GM13977 (cell line): ENCODE data around the gene CADM2.

Experiments used
- DNase-seq: peaks from one replicate; pipeline ENCODE4 v3.0.0; 2012; ENCODE audit warnings: low spot score
- CTCF ChIP-seq: IDR thresholded peaks from 2 replicates; pipeline ENCODE4 v1.5.1; 2012; ENCODE audit warnings: mild to moderate bottlenecking, control low read depth; ENCODE audit not compliant: insufficient read depth; ENCODE audit errors: extremely low read depth, missing control alignments
- in situ Hi-C: fragments of 300-500 bp; cut with MboI; formaldehyde crosslinking; loops from one replicate; pipeline ENCODE4 v1.12.0; 2022; ENCODE audit warnings: low sequenced_read_pairs, low pct_unique_long_range_greater_than_20kb, mixed read lengths, inconsistent platforms; ENCODE audit not compliant: unreplicated experiment

Gene CADM2

GRCh38 chr3:85740561-85740960 lies 781.8 kb downstream of the CADM2 start:
- in situ Hi-C loops, result no loop called here
- TF ChIP-seq CTCF, result no peak
- no peak for DNase-seq

GRCh38 chr3:85758442-85758841 lies 799.7 kb downstream of the CADM2 start:
- no peak for TF ChIP-seq CTCF
- in situ Hi-C loops, result no loop called here
- DNase-seq, result no peak

- in situ Hi-C loops, result no loop called here
- DNase-seq, result no peak
- TF ChIP-seq CTCF, result no peak
Observed at GRCh38 chr3:85760342-85760741, 801.6 kb downstream of the CADM2 start.

DNA sequence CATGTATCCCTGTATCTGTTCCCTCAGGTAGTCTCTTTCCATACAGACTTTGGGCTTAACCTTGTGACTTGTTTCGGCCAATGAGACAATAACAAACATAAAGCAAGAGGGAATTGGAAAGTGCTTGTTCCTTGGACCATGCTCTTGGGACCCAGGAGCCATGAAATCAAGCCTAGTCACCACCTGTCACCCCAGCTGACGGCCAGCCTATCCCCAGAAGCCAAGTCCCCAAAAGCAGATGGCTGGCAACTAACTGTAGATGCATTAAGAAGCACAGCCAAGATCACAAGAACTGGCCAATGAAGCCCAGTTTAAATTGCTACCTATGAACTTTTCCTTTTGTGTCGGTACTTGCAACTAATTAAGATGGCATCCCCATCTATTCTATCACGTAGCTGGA lies 822.0 kb downstream of the CADM2 start:
- in situ Hi-C loops, result no loop called here
- TF ChIP-seq CTCF, result no peak
- DNase-seq, result no peak

- DNase-seq, result no peak
- TF ChIP-seq CTCF, result no peak
- in situ Hi-C loops, result no loop called here
Observed at GRCh38 chr3:85781806-85782205, 823.0 kb downstream of the CADM2 start.

- DNase-seq, result no peak
- in situ Hi-C loops, result no loop called here
- no peak for TF ChIP-seq CTCF
Observed at GRCh38 chr3:85783291-85783690, 824.5 kb downstream of the CADM2 start.

- no peak for TF ChIP-seq CTCF
- in situ Hi-C loops, result no loop called here
- DNase-seq, result no peak
Observed at GRCh38 chr3:85785766-85786165, 827.0 kb downstream of the CADM2 start.
